ENCODE measurements around the gene UPF3A.

DNA sequence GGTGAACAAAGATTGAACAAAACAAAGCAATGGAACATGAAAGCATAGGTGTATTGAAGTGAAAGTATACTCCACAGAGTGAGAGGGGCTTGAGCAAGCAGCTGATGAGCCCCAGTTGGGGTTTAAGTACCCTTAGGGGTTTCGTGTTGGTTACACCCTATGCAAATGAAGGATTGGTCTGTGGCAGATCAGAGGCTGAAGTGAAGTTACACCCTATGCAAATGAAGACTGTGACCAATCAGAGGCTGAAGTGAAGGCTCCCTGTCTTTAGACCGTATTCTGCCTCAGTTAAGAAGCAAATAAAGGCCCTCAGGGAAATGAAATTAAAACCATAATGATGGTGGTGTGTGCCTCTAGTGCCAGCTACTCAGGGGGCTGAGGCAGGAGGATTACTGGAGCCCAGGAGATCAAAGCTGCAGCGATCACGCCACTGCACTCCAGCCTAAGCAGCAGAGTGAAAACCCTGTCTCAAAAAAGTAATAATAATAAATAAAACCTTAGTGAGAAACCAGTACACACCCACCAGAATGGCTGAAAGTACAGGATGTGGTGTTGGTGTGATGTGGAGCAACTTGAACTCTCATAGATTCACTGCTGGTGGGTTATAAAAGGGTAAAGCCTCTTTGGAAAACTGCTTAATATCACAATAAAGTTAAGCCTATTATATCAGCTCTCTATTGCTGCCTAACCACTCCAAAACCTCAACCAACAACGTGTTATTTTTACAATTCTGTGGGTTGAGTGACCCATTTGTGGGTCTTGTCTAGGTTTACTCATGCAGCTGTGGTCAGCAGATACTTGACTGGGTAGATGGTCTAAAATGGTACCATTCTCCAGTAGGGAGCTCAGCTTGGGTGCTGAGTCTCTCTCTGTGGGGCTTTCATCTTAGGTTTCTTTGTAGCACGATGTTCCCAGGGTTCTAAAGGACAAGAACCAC is 12.8 kb upstream of the UPF3A start:
- TF ChIP-seq, protein P1, sequence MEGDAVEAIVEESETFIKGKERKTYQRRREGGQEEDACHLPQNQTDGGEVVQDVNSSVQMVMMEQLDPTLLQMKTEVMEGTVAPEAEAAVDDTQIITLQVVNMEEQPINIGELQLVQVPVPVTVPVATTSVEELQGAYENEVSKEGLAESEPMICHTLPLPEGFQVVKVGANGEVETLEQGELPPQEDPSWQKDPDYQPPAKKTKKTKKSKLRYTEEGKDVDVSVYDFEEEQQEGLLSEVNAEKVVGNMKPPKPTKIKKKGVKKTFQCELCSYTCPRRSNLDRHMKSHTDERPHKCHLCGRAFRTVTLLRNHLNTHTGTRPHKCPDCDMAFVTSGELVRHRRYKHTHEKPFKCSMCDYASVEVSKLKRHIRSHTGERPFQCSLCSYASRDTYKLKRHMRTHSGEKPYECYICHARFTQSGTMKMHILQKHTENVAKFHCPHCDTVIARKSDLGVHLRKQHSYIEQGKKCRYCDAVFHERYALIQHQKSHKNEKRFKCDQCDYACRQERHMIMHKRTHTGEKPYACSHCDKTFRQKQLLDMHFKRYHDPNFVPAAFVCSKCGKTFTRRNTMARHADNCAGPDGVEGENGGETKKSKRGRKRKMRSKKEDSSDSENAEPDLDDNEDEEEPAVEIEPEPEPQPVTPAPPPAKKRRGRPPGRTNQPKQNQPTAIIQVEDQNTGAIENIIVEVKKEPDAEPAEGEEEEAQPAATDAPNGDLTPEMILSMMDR (IDR thresholded peaks at IDR 0.05), result no peak
- TF ChIP-seq POLR2A (IDR thresholded peaks at IDR 0.05), result no peak
